Right lung (tissue), 5 donors: ENCODE measurements around the gene ROBO1. TPM values are rescaled to one million over a fixed set of nuclear protein-coding genes. Genes with fewer than 3 reads are reported as not detected.
A peak's percentile ranks its signal among the peaks of the same experiment; 100 is the strongest.
"Not testable (repeated sequence)": the region's sequence is repeated elsewhere in the genome, so short reads cannot be mapped to it uniquely, and the experiment has no call there.

Experiments
- DNase-seq, 2 donors: peaks; one replicate each; pipeline ENCODE4 v3.0.0-alpha.2; 2013
- polyA plus RNA-seq, 5 donors: library from polyadenylated mRNA; unstranded; fragments of 120-200 nt; gene quantifications; one replicate each; pipeline versions ENCODE4 v1.2.1 to v1.2.3, GENCODE V29; 2013; ENCODE audit warnings: inconsistent platforms in 1 of 5, low replicate concordance in 1 of 5; ENCODE audit not compliant: insufficient read length in 5 of 5, insufficient read depth in 1 of 5

The ROBO1 gene
- polyA plus RNA-seq, 5 donors = 63.3 to 139 (median 102) TPM

DNA sequence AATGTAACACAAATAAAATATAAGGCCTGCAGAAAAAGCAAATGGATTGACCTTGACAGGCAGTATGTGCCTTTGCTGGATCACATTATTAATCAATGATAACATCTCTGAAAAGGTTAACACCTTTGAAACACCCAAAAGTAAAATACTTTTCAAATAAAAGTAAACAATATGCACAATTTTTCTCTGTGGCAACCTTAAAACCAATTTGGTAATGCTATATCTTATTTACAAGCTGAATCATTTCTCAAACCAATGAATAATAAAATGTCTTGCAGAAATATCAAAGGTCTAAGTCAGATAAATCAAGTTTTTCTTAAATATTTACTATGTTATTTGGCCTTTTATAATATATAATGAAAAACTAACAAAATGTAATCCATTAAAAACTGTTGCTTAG is 1018.7 kb downstream of the ROBO1 start:
- DNase-seq = no peak

DNA sequence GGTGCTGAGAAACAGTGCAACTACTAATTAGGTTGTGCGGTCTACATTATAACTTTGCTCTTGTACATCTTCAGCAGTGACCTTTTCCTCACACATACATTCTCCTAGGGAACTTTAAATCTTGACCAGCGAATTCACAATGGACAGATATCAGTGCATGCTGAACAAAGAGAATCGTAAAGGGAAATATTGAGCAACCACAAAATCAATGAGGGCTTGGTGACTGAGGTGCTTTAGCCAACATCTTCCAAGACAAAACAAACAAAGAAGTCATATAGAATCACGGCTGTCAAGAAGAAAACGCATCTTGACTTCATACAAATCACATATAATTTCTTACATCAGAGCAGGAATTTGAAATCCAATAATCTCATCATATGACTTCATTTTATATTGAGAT is 1022.0 kb downstream of the ROBO1 start:
- DNase-seq = no peak

DNA sequence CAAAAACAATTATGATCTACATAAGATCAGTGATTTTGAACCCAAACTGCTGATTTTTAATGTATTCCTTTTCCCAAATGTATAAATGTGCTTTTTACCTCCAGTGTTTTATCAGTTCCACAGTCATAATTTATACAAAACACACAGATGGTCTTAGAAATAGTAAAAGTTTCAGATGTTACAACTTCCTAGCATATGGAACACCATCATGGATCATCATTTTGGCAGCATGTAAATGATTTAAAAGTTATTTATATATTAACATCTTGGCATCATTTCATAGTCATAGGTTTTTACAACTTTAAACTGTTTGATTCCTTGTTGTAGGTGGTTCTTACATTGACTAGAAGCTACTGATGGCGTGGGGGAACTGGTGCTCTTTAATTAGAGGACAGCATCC is 1025.3 kb downstream of the ROBO1 start:
- DNase-seq = no peak

DNA sequence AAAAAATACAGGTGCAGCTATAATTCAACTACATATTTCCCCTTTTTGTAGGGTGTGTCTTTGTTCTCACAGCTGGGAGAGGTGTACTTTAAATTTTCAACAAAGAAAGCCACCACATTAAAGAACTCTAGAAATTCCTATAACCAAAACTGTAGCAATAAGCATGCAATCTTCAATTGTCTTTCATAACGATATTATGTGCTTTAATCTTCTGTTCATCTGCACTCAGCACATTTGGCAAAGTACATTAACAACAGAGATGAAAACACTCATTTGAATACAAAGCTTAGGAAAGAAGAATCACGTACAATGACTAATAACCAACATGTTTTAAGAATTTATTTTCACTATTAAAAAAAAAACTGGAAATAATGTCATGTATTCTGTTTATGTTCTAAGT is 1025.8 kb downstream of the ROBO1 start:
- DNase-seq = no peak

DNA sequence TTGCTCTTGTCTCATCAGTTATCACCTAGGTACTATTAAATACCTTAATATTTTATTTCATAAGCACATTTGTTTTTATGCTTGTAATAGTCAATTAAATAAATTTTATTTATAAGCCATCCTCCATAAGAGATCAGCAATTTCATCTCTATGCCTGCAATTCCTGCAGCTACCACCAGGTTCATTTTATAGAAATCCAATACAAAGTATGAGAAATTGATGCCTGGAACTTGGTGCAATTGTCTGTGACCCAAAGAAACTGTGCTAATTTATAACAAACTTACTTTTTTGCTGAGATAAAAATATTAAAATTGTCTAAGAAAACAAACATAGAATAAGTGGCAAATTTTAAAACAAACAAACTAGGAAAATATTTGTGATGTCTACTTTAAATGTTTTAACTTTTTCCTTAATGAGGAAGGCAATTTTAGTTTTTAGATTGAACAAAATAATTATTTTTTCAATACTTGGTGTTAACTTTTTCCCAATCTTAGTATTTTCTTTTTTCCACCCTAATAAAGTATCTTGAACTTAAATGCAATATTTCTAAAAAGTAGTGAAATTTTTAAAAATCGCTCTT is 1026.6 kb downstream of the ROBO1 start:
- DNase-seq = no peak

DNA sequence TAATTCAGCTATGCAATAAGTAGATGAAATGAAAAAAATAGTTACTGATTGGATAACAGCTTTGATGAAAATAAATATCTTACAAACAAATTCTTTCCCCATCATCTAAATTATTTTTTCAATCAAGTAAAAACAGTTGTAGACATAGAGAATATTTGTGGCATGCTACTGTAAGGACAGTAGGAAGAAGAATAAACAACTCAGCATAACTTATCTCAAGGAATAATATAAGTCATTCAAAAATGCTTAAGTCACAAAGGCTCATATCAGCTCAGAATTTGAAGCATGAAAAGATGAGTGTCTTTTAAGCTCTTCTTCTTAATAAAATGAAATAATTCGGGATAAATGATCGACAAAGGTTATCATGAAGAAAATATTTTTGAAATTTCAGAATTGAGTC is 1029.0 kb downstream of the ROBO1 start:
- DNase-seq = no peak

DNA sequence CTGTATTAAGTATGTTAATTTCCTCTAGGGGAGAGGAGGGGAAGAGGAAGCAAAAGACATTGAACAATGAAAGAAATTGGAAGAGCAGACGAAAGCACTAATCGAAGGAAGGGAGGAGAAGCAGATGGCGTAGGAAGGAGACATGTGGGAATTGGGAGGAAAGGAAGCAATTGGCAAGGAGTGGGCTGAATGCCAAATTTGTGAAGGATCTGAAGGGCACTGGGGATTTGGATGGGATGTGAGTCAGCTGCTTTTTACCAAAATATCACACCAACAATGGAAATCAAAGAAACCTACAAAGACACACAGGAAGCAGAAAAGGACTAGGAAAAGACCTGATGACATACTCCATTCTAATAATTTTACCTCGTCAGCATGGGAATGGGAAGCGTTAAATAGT is 1029.8 kb downstream of the ROBO1 start:
- DNase-seq = no peak

DNA sequence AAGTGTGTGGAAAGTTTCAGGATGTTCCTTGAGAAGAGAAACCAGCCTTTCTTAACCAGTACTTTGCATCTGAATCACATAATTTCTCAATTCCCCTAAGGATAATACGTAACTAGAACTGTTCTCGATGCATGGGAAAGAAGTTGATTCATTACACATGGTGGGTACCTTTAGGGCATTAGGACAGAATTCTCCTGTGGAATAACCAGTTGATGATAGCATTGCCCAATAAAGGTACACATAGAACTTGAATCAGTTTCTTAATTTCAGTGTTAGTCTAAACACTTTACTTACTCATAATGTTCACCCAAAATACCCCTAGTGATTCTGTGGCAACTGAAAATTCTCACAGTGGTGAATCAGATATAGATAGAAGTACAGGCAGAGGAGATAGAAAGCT is 1030.9 kb downstream of the ROBO1 start:
- no peak for DNase-seq

DNA sequence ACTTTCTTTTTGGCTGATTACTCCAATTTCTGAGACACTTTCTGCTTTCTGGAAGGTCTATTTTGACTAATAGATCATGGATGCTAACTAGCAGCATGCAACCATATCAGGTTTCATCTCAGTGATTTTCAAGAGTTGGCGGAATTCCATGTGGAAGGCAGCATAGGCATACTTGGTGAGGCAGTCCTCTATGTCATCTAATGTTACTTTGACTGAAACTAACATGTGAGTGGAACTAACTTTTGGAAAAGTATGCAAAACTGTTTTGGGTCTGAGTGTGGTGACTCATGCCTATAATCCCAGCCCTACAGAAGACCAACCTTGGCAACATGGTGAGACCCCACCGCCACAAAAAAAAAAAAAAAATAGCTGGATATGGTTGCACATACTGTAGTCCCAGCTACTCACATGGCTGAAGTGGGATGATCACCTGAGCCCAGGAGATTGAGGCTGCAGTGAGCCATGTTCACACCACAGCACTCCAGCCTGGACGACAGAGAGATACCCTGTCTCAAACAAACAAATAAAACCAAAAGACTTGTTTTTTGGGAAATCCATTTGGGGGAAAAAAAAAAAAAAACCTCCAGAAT is 1033.7 kb downstream of the ROBO1 start:
- no peak for DNase-seq

DNA sequence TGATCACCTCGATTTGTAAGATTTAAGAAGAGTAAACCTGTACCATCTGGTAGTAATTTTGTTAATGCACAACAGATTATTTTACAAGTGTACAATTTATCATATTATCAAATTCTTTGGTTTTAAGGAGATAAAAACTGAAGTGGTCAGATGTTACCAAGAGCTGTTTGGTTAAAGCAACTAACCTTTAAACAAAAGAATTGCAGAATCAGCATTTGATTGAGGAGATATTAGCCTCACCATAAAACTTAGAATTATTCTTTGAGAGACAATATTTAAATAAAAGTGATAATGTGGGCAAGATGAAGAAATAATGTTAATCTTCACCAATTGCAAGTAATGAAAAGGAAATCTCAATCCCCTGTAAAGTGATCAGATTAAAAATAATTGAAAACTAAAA is 1034.9 kb downstream of the ROBO1 start:
- no peak for DNase-seq

DNA sequence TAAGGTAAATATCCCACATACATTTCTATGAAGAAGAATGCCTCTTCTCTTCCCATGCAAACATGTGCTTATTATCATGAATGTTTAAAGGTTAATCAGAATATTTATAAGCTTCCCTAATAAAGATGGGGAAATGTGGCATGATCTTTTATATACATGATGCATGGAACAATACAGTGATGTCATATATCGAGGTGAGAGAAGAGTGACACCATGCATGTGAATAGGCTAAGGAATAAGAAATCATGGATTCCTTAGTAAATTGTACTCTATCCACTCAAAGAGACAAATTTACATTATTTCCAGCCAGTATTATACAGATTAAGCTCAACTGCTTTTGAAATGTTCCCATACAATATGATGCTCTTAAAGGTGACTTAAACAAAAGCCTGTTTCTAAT is 1035.3 kb downstream of the ROBO1 start:
- DNase-seq = no peak

DNA sequence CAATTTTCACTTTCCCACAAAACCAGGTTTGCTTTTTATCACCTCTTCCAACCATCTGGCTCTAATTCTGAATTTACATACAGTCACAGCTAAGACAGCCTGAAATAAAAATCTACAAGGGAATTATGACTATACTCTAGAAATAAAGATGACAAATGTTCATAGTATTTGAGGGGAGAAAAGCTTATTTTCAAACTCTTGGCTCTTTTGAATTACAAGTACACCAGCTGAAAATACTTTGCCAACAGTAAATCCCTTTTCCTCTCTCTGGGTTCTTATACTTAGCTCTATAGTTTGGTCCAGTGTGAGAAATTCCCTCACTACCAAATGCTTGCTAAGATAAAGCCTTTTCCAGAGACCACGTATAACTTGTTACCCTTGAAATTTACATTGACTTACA is 1037.9 kb downstream of the ROBO1 start:
- no peak for DNase-seq

DNA sequence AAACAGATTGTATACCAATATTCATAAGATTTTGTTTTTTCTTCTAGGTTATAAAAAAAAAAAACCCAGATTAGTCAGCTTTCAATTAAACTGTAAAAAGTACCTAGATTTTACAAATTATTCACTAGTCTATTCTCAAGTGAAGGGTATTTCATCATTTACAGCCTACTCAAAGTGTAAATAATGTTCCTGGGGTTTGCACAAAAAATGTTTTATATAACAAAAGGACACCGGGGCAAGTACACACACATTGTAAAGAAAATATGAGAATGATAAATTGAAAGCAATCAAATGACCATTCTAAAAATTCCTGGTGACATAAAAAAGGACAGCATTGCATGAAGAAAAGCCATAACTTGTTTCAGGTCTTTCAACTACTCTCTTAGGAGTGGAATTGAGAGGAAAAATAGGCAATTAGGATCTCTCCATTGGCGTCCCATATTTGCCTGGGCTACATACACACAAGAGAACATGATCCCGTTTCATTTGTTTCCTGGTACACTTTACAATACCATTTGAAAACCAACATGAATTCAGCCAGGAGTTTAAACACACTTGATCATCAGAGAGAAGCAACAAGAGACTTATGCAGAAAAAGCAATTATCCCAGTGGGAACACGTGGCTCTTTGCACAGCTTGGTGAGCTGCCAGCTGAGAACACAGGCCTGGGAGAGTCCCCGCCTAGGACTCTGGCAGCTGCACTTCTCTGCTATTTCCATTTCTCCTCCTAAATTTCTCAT is 1039.2 kb downstream of the ROBO1 start:
- DNase-seq = peak; percentile 75 to 77

DNA sequence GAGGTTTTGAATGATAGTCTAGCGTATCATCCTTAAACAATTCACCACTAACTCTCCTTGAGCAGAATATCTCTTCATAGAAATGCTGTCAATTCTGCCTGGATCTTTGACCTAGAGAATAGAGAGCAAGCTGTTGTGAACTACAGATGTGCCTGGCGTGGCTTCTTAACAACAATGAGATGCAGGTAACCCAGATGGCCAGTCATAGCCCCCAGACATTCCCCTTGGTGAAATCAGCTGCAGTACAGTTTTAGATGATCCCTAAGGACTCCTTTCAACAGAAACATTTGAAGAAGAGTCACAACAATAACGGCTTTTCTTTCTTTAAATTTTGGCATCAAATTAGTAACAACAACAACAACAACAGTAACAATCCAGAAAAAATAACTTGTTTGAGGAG is 1041.3 kb downstream of the ROBO1 start:
- no peak for DNase-seq

DNA sequence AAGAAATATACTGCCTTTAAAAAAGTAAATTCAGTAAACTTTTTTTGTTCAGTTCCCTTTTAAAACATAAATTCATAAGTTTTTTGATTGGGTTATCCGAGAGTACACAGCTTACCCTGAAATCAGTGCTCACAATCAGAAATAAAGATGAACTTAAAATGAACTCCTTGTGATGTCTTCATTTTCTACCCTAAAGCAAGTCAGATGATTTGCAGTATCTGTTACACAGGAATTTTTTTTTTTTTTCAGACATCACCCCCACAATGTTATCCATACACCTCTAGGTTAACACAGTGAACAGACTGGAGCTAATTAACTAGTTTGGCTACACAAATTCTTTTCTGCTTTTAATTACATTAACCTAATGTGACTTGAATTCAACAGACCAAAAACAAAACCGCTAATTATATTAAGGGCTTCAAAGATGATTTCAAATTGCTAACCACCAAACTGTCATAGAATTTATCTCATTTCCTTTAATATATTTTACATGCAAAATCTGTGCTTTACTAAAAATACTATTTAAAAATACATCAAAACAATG is 1042.0 kb downstream of the ROBO1 start:
- no peak for DNase-seq

DNA sequence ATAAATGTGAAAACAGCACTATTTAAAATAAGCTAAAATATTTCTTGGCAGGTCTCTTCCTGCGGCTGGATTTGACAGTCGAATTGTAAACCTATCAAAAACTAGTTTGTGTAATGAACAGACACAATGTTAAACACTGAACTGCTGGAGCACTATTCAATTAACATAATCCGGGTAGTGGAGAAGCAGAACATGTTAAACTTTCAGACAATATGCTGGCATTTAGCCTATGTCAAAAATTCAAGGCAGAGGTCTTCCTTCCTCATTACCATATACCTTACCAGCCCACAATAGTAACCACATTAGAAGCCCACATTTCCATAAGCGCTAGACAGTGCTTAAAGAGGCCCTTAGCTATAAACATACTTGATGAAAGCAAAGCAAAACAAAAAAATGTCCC is 1042.9 kb downstream of the ROBO1 start:
- DNase-seq = no peak

DNA sequence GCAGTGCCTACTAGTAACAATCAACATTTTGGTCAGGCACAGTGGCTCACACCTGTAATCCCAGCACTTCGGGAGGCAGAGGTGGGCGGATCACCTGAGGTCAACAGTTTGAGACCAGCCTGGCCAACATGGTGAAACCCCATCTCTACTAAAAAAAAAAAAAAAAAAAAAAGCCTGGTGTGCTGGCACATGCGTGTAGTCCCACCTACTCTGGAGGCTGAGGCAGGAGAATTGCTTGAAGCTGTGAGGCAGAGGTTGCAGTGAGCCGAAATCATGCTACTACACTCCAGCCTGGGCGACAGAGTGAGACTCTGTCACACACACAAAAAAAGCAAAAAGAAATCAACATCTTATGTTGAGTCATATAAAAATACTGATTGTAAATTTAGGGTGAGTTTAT is 1043.4 kb downstream of the ROBO1 start:
- DNase-seq = not testable (repeated sequence)

DNA sequence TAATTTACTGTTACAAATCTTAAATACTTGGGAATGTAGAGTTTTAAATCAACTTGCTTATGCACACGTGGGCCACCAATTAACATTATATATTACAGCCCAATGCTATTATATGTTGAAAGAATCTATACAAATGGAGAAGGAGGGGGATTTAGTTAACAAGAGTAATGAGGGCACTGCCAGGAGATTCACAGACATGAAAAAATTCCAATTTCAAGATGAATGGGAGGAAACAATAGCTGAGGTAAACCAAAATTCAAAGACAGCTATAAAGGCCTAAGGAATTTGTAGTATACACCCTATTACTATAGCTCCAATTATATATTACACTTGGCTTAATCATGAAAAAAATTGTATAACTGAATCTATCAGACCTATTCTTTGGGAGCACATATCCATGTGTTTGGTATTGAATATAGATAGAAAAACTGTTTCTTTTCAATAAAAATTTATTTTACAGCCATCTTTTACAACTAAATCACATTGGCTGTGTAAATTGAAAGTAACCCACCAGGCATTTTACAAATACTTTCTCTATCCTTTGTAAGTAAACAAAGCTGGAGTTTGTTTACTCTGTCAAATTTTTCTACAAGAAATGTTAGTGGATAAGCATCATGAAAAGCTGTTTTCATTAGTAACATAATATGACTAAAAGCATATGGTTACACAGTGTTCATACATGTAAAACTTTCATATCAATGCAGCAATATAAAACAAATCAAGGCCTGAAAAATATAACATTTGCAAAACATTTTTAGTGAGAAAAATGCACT is 1045.8 kb downstream of the ROBO1 start:
- DNase-seq = no peak

DNA sequence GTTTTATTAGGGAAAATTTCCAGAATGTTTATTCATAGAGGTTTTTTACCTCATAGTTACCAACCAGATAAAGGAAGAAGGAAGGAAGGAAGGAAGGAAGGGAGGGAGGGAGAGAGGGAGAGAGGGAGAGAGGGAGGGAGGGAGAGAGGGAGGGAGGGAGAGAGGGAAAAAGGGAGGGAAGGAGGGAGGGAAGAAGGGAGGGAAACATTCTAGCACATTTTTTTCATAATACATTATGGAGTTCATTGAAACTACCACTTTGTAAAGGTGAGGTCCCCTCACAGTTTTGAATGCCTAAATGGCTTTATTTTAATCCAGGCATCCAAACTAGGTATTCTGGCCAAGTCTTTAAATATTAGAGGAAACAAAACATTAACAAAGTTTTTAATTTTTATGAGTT is 1049.1 kb downstream of the ROBO1 start:
- DNase-seq = no peak

DNA sequence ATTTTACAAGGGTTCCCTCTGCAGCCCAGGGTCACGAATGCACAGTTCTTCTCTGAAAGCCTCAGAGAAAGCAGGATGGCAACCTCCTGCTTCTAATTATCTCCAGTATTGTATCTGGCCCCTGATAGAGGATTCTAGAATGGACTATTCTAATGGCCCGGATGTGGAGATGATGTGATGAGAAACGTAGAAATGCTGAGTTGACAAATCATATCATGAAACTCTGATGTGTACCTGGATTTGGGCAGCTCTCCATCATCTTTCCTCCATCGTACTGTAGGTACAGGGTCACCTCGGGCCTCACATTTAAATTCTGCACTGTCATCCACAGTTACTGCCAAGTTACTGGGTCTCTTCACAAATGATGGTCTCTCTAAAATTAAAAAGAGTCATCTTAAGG is 1050.8 kb downstream of the ROBO1 start:
- no peak for DNase-seq

DNA sequence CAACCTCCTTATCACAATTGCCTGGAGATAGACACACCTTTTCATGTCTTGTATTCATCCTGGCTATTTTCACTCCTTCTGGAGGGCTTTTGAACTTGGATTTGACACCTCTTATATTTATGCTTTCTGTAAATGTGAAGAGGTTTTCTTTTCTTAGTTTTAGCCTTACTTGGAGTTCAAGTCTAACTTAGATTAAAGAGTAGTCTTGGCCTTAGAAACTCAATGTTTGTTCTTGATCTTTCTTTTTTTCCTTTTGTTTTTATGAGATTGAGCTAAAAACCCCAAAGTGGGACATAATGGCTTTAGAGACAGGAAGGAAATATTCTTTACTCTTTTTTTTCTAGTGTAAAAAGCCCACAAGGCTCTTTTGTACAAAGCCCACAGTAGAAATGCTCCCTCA is 1054.9 kb downstream of the ROBO1 start:
- no peak for DNase-seq

DNA sequence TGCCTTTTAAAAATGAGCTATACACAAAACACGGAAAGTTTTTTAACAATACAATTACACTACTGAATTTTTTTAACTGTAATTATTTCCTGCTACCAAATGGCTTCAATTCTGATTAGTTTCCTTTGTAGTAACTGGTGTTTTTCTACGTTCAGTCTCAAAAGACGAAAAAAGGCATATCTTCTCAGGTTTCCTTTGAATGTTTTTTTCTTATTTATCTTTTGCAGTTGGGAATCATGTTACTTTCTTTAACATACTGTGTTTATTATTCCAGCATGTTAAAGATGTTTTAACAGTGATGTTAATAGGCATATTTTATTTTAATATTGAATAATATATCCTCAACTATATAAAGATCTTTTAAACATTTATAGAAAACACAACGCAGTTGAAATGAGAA is 1055.5 kb downstream of the ROBO1 start:
- DNase-seq = no peak
